WTC11 (cell line): Measurements from ENCODE around the gene MXRA7. TPM values are rescaled to one million over a fixed set of nuclear protein-coding genes. Genes with fewer than 3 reads are reported as not detected.
"Not testable (repeated sequence)": the region's sequence is repeated elsewhere in the genome, so short reads cannot be mapped to it uniquely, and the experiment has no call there.

Experiments
- ATAC-seq: fragments of 200-7000 bp; cut with Tn5 transposase; 2 replicates; pipeline ENCODE4 v1.10.0; 2021; ENCODE audit warnings: mild to moderate bottlenecking, moderate library complexity
- CTCF ChIA-PET: fragments of 300-600 bp; sonication (Branson Sonifier 250); formaldehyde crosslinking; loops from one replicate; lab custom pipeline; 2021; ENCODE audit warnings: antibody characterized with exemption; lab: Charles Lee
- POLR2A ChIA-PET: fragments of 350-600 bp; sonication (Branson Sonifier 250); formaldehyde crosslinking; loops from one replicate; lab custom pipeline; 2021; ENCODE audit warnings: antibody characterized with exemption; lab: Charles Lee
- DNase-seq: peaks from one replicate; pipeline ENCODE4 v3.0.0; 2021; ENCODE audit warnings: low spot score
- H3K27ac Mint-ChIP-seq: 2 replicates; pipeline ENCODE4 v1.8.0; 2021; ENCODE audit warnings: mixed read lengths
- H3K27me3 Mint-ChIP-seq: 2 replicates; pipeline ENCODE4 v1.8.0; 2021; ENCODE audit warnings: low read depth, mild to moderate bottlenecking, moderate library complexity, mixed read lengths
- H3K36me3 Mint-ChIP-seq: 2 replicates; pipeline ENCODE4 v1.8.0; 2021; ENCODE audit warnings: mixed read lengths
- H3K4me1 Mint-ChIP-seq: 2 replicates; pipeline ENCODE4 v1.8.0; 2022; ENCODE audit warnings: mixed read lengths
- H3K4me3 Mint-ChIP-seq: 2 replicates; pipeline ENCODE4 v1.8.0; 2021; ENCODE audit warnings: mild to moderate bottlenecking, moderate library complexity, mixed read lengths
- H3K9me3 Mint-ChIP-seq: 2 replicates; pipeline ENCODE4 v1.8.0; 2021; ENCODE audit warnings: mixed read lengths
- ELF4 ChIP-seq: sonication (generic); formaldehyde crosslinking; IDR thresholded peaks from 2 replicates; pipeline ENCODE4 v1.8.1; 2022; ENCODE audit warnings: low read depth, mild to moderate bottlenecking, moderate library complexity, missing genetic modification reagents
- RORB ChIP-seq: fragments of 250-450 bp; sonication (Bioruptor Pico); IDR thresholded peaks from 2 replicates; pipeline ENCODE4 v1.9.0; 2021; ENCODE audit warnings: mild to moderate bottlenecking
- TCF7 ChIP-seq: sonication (generic); formaldehyde crosslinking; IDR thresholded peaks from 2 replicates; pipeline ENCODE4 v1.8.0; 2022; ENCODE audit warnings: mild to moderate bottlenecking, low read depth, missing genetic modification reagents, moderate library complexity
- ZNF396 ChIP-seq: fragments of 250-450 bp; sonication (Bioruptor Pico); IDR thresholded peaks from 2 replicates; pipeline ENCODE4 v1.8.0; 2021; ENCODE audit warnings: mild to moderate bottlenecking, moderate library complexity, borderline replicate concordance
- total RNA-seq: library from RNA; stranded (reverse); gene quantifications from 3 replicates; pipeline ENCODE4 v1.2.3, GENCODE V29; 2021
- TF ChIP-seq, protein P1 (sequence below): sonication (generic); formaldehyde crosslinking; IDR thresholded peaks from 2 replicates; pipeline ENCODE4 v1.8.1; 2023; ENCODE audit warnings: mild to moderate bottlenecking, moderate library complexity, missing genetic modification reagents
- TF ChIP-seq, protein P2 (sequence below): sonication (generic); formaldehyde crosslinking; IDR thresholded peaks from 2 replicates; pipeline ENCODE4 v1.8.1; 2022; ENCODE audit warnings: missing genetic modification reagents, borderline replicate concordance
- TF ChIP-seq, protein P3 (sequence below): sonication (generic); formaldehyde crosslinking; IDR thresholded peaks from 2 replicates; pipeline ENCODE4 v1.8.0; 2022; ENCODE audit warnings: missing genetic modification reagents

Gene MXRA7
- total RNA-seq, 1 experiment from 2014 or later, result 46.5 TPM

DNA sequence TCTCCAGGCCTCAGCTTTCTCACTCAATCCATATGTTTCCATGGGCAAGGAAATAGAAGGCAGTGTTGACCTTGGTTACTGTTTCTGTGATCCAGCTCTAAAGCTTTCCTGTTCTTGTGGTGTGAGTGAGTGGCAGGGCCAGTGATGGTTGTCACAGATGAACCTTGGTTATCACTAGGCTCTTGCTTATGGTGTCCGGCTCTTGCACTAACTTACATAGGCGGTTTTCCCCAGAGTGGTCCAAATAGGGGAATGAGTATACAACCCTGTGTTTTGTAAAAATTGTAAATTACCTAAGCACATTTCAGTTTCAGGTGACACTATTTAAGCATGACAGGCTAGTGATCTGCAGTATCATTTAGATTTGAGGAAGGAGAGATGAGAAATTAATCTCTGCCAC, 34.0 kb upstream of the MXRA7 start:
- H3K27me3 Mint-ChIP-seq, result no peaks in the 10 kb centered on the region
- CTCF ChIA-PET, result no interaction called here

DNA sequence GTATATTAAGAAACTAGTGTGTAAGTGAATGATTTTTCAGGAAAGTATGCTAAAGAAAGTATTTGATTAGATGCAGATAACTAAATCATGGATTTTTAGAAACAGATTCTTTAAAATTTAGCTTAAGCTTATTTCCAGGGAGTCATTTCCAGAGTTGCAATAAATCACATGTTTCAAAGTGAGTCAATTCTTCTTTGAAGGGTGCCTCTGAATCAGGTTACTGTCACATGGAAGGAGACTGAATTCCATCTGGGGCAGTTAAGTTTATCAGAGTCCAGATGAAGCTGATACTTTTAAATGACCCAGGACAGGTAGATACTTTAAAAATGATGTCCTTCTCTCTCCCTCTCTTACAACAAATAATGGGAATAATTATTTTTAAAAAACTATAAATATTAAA, 32.2 kb upstream of the MXRA7 start:
- H3K4me1 Mint-ChIP-seq, result peaks cover 13% of the 10 kb centered on the region
- POLR2A ChIA-PET, result no interaction called here
- no peaks in the 10 kb centered on the region for H3K9me3 Mint-ChIP-seq
- no peaks in the 10 kb centered on the region for H3K27me3 Mint-ChIP-seq
- H3K36me3 Mint-ChIP-seq, result peaks cover 41% of the 10 kb centered on the region
- TF ChIP-seq, protein P1, sequence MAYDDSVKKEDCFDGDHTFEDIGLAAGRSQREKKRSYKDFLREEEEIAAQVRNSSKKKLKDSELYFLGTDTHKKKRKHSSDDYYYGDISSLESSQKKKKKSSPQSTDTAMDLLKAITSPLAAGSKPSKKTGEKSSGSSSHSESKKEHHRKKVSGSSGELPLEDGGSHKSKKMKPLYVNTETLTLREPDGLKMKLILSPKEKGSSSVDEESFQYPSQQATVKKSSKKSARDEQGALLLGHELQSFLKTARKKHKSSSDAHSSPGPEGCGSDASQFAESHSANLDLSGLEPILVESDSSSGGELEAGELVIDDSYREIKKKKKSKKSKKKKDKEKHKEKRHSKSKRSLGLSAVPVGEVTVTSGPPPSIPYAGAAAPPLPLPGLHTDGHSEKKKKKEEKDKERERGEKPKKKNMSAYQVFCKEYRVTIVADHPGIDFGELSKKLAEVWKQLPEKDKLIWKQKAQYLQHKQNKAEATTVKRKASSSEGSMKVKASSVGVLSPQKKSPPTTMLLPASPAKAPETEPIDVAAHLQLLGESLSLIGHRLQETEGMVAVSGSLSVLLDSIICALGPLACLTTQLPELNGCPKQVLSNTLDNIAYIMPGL, result no peak
- ATAC-seq, result no peak
- no peak overlapping the region for H3K4me3 Mint-ChIP-seq
- H3K27ac Mint-ChIP-seq, result no peak overlapping the region
- CTCF ChIA-PET, result interaction anchor here (0.7 kb wide), 1 partner anchor 28 kb away, joined by 4 read pairs; no protein-coding TSS in a partner anchor
- DNase-seq, result no peak

More for the DNA sequence above, 34.0 kb upstream of the MXRA7 start:
- H3K9me3 Mint-ChIP-seq, result no peaks in the 10 kb centered on the region
- POLR2A ChIA-PET, result interaction anchor here (0.6 kb wide), 1 partner anchor 42 kb away, joined by 8 read pairs; no protein-coding TSS in a partner anchor
- TF ChIP-seq, protein P1, result no peak
- TF ChIP-seq RORB (CRISPR knock-in tag) (no peak), ELF4 (CRISPR knock-in tag) (no peak), ZNF396 (CRISPR knock-in tag) (no peak), TCF7 (CRISPR knock-in tag) (no peak)
- peaks cover 41% of the 10 kb centered on the region for H3K36me3 Mint-ChIP-seq
- DNase-seq, result no peak
- H3K4me1 Mint-ChIP-seq, result no peaks in the 10 kb centered on the region
- H3K4me3 Mint-ChIP-seq, result no peak overlapping the region
- H3K27ac Mint-ChIP-seq, result no peak overlapping the region
- no peak for ATAC-seq

DNA sequence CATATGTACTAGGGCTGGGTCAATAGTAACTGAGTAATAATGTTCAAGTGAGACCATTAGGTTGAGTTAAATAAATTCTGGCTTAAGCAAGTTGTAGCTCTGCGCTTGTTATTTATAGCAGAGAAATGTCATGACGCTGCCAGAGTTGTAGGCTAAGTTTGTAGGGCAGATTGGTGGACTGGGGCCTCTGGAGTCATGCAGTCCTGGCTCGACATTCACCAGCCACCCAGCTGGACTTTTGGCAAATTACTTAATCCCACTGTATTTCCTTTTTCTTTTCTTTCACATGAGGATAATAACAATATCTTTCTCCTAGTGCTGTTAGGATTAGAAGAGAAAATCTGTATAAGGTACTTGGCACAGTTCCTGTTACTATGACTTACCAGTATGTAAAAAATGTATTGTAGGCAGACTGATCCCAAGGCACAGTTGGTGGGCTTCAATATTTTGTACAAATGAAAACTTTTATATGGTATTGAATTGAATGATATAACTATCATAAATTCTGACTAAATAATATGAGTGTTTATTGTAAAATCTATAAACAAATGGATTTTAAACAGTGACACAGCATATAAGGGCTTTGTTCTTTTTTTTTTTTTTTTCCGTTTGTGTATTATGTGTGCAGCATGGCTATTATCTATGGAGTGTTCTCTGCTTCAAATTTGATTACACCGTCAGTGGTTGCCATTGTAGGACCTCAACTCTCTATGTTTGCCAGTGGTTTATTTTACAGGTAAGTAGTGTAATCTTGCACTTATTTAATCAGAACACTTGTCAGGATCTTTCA, 29.8 kb upstream of the MXRA7 start:
- Mint-ChIP-seq H3K27me3 (no peaks in the 10 kb centered on the region), H3K4me1 (peaks cover 15% of the 10 kb centered on the region), H3K36me3 (peaks cover 38% of the 10 kb centered on the region), H3K27ac (no peak overlapping the region), H3K4me3 (no peak overlapping the region), H3K9me3 (no peaks in the 10 kb centered on the region)
- ChIA-PET CTCF (interaction anchor here (0.6 to 1.3 kb wide), 2 partner anchors 33 to 335 kb away, joined by 4 to 5 read pairs; no protein-coding TSS in a partner anchor), POLR2A (no interaction called here)
- ATAC-seq, result no peak
- no peak for DNase-seq
- TF ChIP-seq, protein P2, sequence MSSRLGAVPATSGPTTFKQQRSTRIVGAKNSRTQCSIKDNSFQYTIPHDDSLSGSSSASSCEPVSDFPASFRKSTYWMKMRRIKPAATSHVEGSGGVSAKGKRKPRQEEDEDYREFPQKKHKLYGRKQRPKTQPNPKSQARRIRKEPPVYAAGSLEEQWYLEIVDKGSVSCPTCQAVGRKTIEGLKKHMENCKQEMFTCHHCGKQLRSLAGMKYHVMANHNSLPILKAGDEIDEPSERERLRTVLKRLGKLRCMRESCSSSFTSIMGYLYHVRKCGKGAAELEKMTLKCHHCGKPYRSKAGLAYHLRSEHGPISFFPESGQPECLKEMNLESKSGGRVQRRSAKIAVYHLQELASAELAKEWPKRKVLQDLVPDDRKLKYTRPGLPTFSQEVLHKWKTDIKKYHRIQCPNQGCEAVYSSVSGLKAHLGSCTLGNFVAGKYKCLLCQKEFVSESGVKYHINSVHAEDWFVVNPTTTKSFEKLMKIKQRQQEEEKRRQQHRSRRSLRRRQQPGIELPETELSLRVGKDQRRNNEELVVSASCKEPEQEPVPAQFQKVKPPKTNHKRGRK, result no peak
- TF ChIP-seq, protein P3, sequence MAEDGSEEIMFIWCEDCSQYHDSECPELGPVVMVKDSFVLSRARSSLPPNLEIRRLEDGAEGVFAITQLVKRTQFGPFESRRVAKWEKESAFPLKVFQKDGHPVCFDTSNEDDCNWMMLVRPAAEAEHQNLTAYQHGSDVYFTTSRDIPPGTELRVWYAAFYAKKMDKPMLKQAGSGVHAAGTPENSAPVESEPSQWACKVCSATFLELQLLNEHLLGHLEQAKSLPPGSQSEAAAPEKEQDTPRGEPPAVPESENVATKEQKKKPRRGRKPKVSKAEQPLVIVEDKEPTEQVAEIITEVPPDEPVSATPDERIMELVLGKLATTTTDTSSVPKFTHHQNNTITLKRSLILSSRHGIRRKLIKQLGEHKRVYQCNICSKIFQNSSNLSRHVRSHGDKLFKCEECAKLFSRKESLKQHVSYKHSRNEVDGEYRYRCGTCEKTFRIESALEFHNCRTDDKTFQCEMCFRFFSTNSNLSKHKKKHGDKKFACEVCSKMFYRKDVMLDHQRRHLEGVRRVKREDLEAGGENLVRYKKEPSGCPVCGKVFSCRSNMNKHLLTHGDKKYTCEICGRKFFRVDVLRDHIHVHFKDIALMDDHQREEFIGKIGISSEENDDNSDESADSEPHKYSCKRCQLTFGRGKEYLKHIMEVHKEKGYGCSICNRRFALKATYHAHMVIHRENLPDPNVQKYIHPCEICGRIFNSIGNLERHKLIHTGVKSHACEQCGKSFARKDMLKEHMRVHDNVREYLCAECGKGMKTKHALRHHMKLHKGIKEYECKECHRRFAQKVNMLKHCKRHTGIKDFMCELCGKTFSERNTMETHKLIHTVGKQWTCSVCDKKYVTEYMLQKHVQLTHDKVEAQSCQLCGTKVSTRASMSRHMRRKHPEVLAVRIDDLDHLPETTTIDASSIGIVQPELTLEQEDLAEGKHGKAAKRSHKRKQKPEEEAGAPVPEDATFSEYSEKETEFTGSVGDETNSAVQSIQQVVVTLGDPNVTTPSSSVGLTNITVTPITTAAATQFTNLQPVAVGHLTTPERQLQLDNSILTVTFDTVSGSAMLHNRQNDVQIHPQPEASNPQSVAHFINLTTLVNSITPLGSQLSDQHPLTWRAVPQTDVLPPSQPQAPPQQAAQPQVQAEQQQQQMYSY (CRISPR knock-in tag), result no peak
- TF ChIP-seq, protein P1, result no peak

DNA sequence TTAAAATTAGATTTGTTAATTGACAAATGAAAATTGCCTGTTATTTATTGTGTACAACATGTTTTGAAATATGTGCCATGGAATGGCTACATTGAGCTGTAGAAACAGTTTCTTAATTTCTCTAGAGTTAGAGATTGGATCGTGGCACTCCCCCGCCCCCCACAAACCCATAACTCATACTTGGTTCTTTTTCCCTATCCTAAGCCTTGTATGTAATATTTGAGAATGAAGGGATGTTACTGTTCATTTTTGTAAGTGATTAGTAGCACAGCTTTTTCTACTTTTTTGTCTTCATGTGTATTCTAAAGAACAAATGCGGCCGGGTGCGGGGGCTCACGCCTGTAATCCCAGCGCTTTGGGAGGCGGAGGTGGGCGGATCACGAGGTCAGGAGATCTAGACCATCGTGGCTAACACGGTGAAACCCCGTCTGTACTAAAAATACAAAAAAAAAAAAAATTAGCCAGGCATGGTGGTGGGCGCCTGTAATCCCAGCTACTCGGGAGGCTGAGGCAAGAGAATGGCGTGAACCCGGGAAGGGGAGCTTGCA, 28.9 kb upstream of the MXRA7 start:
- ATAC-seq, result not testable (repeated sequence)
- CTCF ChIA-PET, result interaction anchor here (0.6 to 1.3 kb wide), 2 partner anchors 32 to 336 kb away, joined by 4 to 5 read pairs; no protein-coding TSS in a partner anchor

More for the DNA sequence above, 28.9 kb upstream of the MXRA7 start:
- peaks cover 22% of the 10 kb centered on the region for H3K4me1 Mint-ChIP-seq
- DNase-seq, POLR2A ChIA-PET, H3K27ac Mint-ChIP-seq, H3K9me3 Mint-ChIP-seq, H3K27me3 Mint-ChIP-seq, H3K4me3 Mint-ChIP-seq: not testable (repeated sequence)
- peaks cover 38% of the 10 kb centered on the region for H3K36me3 Mint-ChIP-seq
